Measurements from ENCODE around the gene VRK1. TPM values are rescaled to one million over a fixed set of nuclear protein-coding genes. Genes with fewer than 3 reads are reported as not detected.

Gene VRK1
- polyA plus RNA-seq, 3 donors = 5.5 to 14.3 (median 13.2) TPM

DNA sequence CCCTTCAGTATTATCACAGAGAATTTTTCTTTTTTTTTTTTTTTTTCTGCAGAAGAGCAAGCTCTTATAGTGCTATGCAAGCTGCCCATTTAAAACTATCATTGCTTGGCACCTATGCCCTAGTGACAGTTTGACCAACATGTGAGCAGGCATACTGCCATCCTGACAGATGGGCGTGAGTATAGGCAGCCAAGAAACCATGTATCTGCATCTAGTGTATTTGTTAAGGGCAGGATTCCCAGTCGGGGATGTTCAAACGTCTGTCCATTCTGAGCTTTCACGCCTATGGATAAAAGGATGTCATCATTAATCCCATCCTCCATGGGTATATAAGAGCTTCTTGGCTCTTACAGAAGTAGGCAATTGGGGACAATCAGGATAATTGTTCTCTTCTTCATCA is 8.8 kb downstream of the VRK1 start:
- WGBS (ENCODE audit: insufficient coverage) = 100% methylated on average over 1 of the region's 4 CpGs
- no peak overlapping the region for H2AFZ ChIP-seq (ENCODE audit: insufficient read depth, low read depth, low read length, poor library complexity, severe bottlenecking)
- TF ChIP-seq CTCF (IDR thresholded peaks at IDR 0.05) = no peak
- H3K27ac ChIP-seq (ENCODE audit: low read depth in 1 of 2, low read length in 2 of 2) = peak overlapping the region in 1 of 2 donors; percentile 69
- H3K9me3 Mint-ChIP-seq = peaks cover 0 to 2% (median 0%) of the 10 kb centered on the region in 7 donors
- no peaks in the 10 kb centered on the region for H4K20me1 ChIP-seq (ENCODE audit: insufficient read depth, low read length)
- no peaks in the 10 kb centered on the region for H3K9me3 ChIP-seq (replicated peaks in 1 of 2; ENCODE audit: control insufficient read depth in 1 of 2, insufficient read depth in 1 of 2, low read length in 2 of 2)
- no peak overlapping the region for H3K9ac ChIP-seq (ENCODE audit: insufficient read depth, low read length, poor library complexity, severe bottlenecking)
- no peaks in the 10 kb centered on the region for H3K36me3 ChIP-seq (replicated peaks in 1 of 2; ENCODE audit: control insufficient read depth in 1 of 2, insufficient read depth in 2 of 2, low read length in 2 of 2)
- H3K27me3 ChIP-seq (ENCODE audit: control insufficient read depth in 2 of 2, insufficient read depth in 2 of 2, low read length in 2 of 2) = no peaks in the 10 kb centered on the region
- peaks cover 0 to 11% of the 10 kb centered on the region in 2 donors for H3K36me3 Mint-ChIP-seq
- H3K79me2 ChIP-seq (ENCODE audit: insufficient read depth, low read length) = peaks cover 93% of the 10 kb centered on the region
- no peak overlapping the region for H3K4me3 Mint-ChIP-seq
- no peak for DNase-seq
- H3K4me2 ChIP-seq (replicated peaks; ENCODE audit: extremely low read depth, low read length, poor library complexity, severe bottlenecking) = no peak overlapping the region
- H3K27ac Mint-ChIP-seq = no peak overlapping the region
- peaks cover 42% of the 10 kb centered on the region for H3K4me1 Mint-ChIP-seq
- intact Hi-C loops (cut with micrococcal nuclease) = no loop called here
- H3K27me3 Mint-ChIP-seq (ENCODE audit: low read depth in 3 of 3) = no peaks in the 10 kb centered on the region
- peaks cover 3 to 20% of the 10 kb centered on the region in 2 donors for H3K4me1 ChIP-seq (ENCODE audit: control insufficient read depth in 1 of 2, insufficient read depth in 2 of 2, low read length in 2 of 2)
- no peak overlapping the region for H3K4me3 ChIP-seq (replicated peaks in 1 of 3; ENCODE audit: low read depth in 2 of 3, low read length in 3 of 3)

GRCh38 chr14:96806836-96807235 is 9.7 kb downstream of the VRK1 start:
- H3K4me1 ChIP-seq (ENCODE audit: control insufficient read depth in 1 of 2, insufficient read depth in 2 of 2, low read length in 2 of 2) = peaks cover 3 to 20% of the 10 kb centered on the region in 2 donors
- H3K4me3 Mint-ChIP-seq = peak overlapping the region in 1 of 2 donors; percentile 64
- peak overlapping the region; percentile 51 to 98 (median 94) for H3K27ac Mint-ChIP-seq
- H3K4me1 Mint-ChIP-seq = peaks cover 46% of the 10 kb centered on the region
- no peak overlapping the region for H3K9ac ChIP-seq (ENCODE audit: insufficient read depth, low read length, poor library complexity, severe bottlenecking)
- H3K27ac ChIP-seq (ENCODE audit: low read depth in 1 of 2, low read length in 2 of 2) = peak overlapping the region in 1 of 2 donors; percentile 69
- H3K9me3 ChIP-seq (replicated peaks in 1 of 2; ENCODE audit: control insufficient read depth in 1 of 2, insufficient read depth in 1 of 2, low read length in 2 of 2) = no peaks in the 10 kb centered on the region
- H3K27me3 ChIP-seq (ENCODE audit: control insufficient read depth in 2 of 2, insufficient read depth in 2 of 2, low read length in 2 of 2) = no peaks in the 10 kb centered on the region
- H3K4me3 ChIP-seq (replicated peaks in 1 of 3; ENCODE audit: low read depth in 2 of 3, low read length in 3 of 3) = peak overlapping the region in 1 of 3 experiments; percentile 23
- intact Hi-C loops (cut with micrococcal nuclease) = no loop called here
- peak overlapping the region; percentile 3 for H2AFZ ChIP-seq (ENCODE audit: insufficient read depth, low read depth, low read length, poor library complexity, severe bottlenecking)
- H4K20me1 ChIP-seq (ENCODE audit: insufficient read depth, low read length) = no peaks in the 10 kb centered on the region
- peak overlapping the region; percentile 12 for H3K4me2 ChIP-seq (replicated peaks; ENCODE audit: extremely low read depth, low read length, poor library complexity, severe bottlenecking)
- H3K79me2 ChIP-seq (ENCODE audit: insufficient read depth, low read length) = peaks cover 93% of the 10 kb centered on the region
- peak; percentile 47 to 76 (median 69) for DNase-seq
- peaks cover 0 to 11% of the 10 kb centered on the region in 2 donors for H3K36me3 Mint-ChIP-seq
- no peaks in the 10 kb centered on the region for H3K27me3 Mint-ChIP-seq (ENCODE audit: low read depth in 3 of 3)
- H3K9me3 Mint-ChIP-seq = peaks cover 0 to 2% (median 0%) of the 10 kb centered on the region in 7 donors
- H3K36me3 ChIP-seq (replicated peaks in 1 of 2; ENCODE audit: control insufficient read depth in 1 of 2, insufficient read depth in 2 of 2, low read length in 2 of 2) = no peaks in the 10 kb centered on the region
- 63% methylated on average over 2 of the region's 3 CpGs for WGBS (ENCODE audit: insufficient coverage)
- TF ChIP-seq CTCF (IDR thresholded peaks at IDR 0.05) = no peak

Data from CD14-positive monocyte (primary cell).